ENCODE results near the gene MT1M.

DNA sequence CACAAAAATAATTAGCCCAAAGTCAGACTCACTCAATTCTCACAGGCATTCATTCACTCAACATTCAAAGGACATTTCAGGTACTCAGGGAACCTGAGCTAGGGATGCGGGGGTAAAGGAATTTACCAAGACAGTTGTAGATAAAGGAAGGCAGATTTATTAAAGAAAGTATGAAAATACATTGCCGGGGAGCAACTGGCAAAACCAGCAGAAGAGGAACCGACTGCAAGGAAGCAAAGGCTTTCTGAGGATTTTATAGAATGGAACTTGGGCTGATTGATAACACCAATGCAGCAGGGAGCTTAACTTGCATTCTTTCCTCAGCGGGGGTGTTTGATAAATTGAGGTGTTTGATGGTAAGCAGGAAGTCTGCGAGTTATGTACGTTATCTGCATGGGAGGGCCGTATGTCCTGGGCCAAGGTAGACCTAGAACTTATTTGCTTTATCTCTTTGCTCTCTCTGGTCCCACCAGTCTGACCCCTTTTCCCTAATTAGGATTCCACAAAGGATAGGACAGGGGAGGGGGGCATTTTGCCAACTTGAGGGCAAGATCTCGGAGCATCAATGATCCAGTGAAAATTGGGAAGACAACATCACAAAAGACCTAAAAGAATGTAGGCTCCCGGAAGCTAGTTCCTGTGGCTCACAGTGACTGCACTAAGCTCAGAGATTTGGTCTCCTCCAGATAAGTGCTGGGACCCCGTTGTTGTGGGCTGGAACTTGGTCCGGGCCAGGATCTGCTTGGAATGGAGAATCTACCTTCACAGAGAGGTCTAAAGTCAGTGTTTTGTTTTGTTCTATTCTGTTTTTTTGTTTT is 48.9 kb upstream of the MT1M start:
- no peak for TF ChIP-seq POLR2AphosphoS5 (IDR thresholded peaks at IDR 0.05; ENCODE audit: borderline replicate concordance, low read depth, low read length)
- no peak for TF ChIP-seq EZH2 (IDR thresholded peaks at IDR 0.05)
- TF ChIP-seq FOXP2 (optimal IDR thresholded peaks at IDR 0.05; ENCODE audit: control extremely low read depth, extremely low read length, insufficient read depth), result no peak
